Measurements from ENCODE around the gene FAM131A.

DNA sequence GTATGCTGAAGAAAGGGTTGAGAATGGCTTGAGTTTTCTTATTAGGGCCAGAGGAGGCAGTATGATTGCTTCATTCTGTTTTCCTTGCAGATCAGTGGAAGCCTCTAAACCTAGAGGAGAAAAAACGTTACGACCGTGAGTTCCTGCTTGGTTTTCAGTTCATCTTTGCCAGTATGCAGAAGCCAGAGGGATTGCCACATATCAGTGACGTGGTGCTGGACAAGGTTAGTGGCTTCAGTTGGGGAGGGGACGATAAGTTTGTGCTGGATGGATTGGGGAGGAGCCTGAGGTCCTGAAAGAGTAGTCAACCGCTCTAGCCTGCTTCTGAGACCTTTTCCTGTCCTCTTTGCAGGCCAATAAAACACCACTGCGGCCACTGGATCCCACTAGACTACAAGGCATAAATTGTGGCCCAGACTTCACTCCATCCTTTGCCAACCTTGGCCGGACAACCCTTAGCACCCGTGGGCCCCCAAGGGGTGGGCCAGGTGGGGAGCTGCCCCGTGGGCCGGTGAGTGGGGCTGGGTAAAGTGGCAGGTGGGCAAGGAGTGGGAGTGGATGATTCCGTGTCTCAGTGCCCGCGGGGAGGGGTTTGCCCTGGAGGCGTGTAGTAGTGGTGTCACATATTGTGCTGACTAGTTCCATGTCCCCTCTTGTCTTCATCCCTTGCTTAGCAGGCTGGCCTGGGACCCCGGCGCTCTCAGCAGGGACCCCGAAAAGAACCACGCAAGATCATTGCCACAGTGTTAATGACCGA, 14.5 kb upstream of the FAM131A start:
- TF ChIP-seq, protein P1, sequence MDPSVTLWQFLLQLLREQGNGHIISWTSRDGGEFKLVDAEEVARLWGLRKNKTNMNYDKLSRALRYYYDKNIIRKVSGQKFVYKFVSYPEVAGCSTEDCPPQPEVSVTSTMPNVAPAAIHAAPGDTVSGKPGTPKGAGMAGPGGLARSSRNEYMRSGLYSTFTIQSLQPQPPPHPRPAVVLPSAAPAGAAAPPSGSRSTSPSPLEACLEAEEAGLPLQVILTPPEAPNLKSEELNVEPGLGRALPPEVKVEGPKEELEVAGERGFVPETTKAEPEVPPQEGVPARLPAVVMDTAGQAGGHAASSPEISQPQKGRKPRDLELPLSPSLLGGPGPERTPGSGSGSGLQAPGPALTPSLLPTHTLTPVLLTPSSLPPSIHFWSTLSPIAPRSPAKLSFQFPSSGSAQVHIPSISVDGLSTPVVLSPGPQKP (IDR thresholded peaks at IDR 0.05; ENCODE audit: borderline replicate concordance, low read depth, low read length), result no peak
- TF ChIP-seq, protein P2, sequence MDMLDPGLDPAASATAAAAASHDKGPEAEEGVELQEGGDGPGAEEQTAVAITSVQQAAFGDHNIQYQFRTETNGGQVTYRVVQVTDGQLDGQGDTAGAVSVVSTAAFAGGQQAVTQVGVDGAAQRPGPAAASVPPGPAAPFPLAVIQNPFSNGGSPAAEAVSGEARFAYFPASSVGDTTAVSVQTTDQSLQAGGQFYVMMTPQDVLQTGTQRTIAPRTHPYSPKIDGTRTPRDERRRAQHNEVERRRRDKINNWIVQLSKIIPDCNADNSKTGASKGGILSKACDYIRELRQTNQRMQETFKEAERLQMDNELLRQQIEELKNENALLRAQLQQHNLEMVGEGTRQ (IDR thresholded peaks at IDR 0.05; ENCODE audit: low read depth, low read length), result no peak
- TF ChIP-seq POLR2A (IDR thresholded peaks at IDR 0.05; ENCODE audit: low read depth, low read length) (no peak), CEBPB (IDR thresholded peaks at IDR 0.05; ENCODE audit: low read depth, low read length) (no peak), MXI1 (IDR thresholded peaks at IDR 0.05; ENCODE audit: borderline replicate concordance, low read depth, low read length) (no peak), RAD21 (IDR thresholded peaks at IDR 0.05; ENCODE audit: low read length) (no peak), SMC3 (IDR thresholded peaks at IDR 0.05; ENCODE audit: low read depth, low read length) (no peak), MAFK (IDR thresholded peaks at IDR 0.05; ENCODE audit: low read depth, low read length) (no peak), RCOR1 (IDR thresholded peaks at IDR 0.05; ENCODE audit: insufficient replicate concordance, low read length) (no peak), FOS (IDR thresholded peaks at IDR 0.05; ENCODE audit: low read depth, low read length) (no peak), RFX5 (IDR thresholded peaks at IDR 0.05; ENCODE audit: low read depth, low read length) (no peak), MAZ (IDR thresholded peaks at IDR 0.05; ENCODE audit: borderline replicate concordance, low read depth, low read length) (no peak), CHD1 (IDR thresholded peaks at IDR 0.05; ENCODE audit: low read depth, low read length) (no peak)
- TF ChIP-seq, protein P3, sequence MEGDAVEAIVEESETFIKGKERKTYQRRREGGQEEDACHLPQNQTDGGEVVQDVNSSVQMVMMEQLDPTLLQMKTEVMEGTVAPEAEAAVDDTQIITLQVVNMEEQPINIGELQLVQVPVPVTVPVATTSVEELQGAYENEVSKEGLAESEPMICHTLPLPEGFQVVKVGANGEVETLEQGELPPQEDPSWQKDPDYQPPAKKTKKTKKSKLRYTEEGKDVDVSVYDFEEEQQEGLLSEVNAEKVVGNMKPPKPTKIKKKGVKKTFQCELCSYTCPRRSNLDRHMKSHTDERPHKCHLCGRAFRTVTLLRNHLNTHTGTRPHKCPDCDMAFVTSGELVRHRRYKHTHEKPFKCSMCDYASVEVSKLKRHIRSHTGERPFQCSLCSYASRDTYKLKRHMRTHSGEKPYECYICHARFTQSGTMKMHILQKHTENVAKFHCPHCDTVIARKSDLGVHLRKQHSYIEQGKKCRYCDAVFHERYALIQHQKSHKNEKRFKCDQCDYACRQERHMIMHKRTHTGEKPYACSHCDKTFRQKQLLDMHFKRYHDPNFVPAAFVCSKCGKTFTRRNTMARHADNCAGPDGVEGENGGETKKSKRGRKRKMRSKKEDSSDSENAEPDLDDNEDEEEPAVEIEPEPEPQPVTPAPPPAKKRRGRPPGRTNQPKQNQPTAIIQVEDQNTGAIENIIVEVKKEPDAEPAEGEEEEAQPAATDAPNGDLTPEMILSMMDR (conservative IDR thresholded peaks at IDR 0.05; ENCODE audit: low read depth, low read length), result no peak

All from IMR-90 (cell line).